GM18507 (cell line): Measurements from ENCODE around the gene CTDSPL.
"Not testable (repeated sequence)": the region's sequence is repeated elsewhere in the genome, so short reads cannot be mapped to it uniquely, and the experiment has no call there.

Experiments
- DNase-seq: peaks from one replicate; pipeline ENCODE4 v3.0.0; 2011; ENCODE audit warnings: low read depth; ENCODE audit not compliant: insufficient read length; ENCODE audit errors: extremely low spot score
- FAIRE-seq: peaks from 2 replicates; lab custom pipeline; 2011; peaks lifted over from hg19 to GRCh38; lab: Jason Lieb, UNC

Gene CTDSPL, protein sequence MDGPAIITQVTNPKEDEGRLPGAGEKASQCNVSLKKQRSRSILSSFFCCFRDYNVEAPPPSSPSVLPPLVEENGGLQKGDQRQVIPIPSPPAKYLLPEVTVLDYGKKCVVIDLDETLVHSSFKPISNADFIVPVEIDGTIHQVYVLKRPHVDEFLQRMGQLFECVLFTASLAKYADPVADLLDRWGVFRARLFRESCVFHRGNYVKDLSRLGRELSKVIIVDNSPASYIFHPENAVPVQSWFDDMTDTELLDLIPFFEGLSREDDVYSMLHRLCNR

DNA sequence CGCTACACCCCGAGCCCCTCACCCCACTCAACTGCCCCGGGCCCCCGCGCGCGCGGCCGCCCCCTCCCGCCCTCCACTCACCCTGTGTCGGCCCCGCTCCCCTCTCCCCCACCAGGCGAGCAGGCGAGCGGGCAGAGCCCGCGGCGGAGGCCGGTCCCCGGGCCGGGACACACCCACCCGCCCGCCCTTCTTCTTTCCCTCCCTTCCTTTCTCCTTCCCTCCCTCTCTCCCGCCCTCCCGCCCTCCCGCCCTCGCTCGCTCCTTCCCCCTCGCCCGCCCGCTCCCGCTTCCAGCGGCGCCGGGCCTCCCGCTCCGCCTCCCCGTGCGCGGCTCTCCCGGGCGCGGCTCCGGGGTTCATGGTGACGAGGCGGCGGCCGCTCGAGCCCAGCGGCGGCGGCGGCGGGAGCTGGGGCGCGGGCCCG, at the start of gene CTDSPL:
CTDSPL (plus strand) TSS at position 261 of the 422 bp plus-strand sequence. CDS start 320 bp downstream, outside the sequence.
- DNase-seq (no peak), FAIRE-seq (no peak)

DNA sequence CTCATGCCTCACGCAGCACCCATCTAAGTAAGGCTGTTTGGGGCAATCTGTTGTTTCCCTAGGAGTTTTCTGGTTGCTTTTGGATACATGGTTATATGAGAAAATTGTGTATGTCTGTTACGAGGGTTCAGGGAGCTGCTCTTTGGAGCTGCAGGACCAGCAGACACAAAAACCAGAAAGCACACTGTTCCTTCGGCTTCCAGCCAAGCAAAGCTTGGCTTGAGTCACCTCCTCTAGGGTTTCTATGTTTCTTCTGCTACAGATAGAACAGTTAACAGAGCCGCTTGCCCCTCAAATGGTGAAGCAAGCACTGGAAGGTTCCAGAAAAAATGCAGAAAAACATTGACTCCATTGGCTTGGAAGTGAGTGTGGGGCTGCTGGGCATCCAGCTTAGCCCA, 49.2 kb upstream of the CTDSPL start:
- no peak for FAIRE-seq
- no peak for DNase-seq

DNA sequence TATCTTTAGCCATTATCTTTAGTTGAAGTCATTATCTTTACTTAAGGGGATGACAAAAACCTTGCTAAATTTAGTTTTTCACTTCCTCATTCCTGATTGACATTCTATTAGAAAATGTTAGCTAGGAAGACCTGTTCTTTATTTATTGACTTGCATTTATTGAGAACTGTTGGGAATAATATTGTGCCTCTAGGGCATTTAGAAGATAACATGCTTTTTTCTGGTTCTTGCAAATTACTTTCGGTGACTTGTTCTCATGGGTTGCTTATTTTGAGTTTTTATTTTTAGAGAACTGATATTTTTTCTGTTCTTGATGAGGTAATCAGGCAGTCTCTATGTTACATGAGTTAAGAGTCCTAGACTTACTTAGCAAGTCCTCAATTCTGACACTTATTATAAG, 48.3 kb upstream of the CTDSPL start:
- FAIRE-seq (no peak), DNase-seq (no peak)

DNA sequence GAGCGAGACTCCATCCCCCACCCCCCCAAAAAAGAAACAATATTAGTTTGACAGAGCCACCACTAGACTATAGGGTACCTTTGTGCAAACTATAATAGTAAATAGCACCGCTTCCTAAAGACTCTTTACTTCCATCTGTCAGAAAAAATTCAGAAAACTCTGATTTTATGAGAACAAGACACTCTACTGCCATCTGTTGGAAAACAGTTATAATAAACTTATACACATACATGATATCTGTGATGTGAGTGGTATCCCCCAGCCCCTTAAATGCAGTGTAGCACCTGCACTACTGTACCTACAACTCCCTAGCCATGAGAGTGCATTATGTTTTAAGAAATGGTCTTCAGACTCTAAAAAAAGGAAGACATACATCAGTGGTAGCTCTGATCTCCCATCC, 47.1 kb upstream of the CTDSPL start:
- DNase-seq (no peak), FAIRE-seq (no peak)

DNA sequence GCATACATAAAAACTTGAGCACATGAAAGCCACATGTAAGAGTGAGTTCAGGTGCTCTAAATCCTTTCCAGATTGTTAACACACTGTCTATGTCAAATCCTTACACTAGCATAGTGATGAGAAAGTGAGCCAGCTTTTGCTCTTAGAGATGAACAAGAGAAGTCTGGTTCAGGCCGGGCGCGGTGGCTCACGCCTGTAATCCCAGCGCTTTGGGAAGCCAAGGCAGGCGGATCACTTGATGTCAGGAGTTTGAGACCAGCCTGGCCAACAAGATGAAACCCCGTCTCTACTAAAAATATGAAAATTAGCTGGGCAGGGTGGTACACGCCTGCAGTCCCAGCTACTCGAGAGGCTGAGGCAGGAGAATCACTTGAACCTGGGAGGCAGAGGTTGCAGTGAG, 46.5 kb upstream of the CTDSPL start:
- not testable (repeated sequence) for FAIRE-seq, DNase-seq

DNA sequence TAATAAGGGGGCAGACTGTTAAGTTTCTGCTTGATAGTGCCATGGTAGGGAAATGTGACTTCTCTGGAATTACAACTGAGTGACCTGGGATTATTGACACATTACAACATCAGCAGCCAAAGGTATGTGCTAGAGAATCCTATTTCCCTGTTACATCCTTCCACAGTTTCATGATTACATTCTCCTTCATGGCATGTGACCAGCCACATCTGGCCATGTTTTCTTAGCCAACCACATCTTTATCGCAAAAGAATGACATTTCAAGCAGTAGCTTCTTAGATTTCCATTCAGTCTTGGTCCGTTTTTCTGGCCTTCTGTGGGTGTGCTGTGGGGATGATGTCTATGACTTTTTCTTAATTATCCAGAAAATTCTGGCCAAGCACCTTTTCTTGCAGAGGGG, 45.4 kb upstream of the CTDSPL start:
- DNase-seq (no peak), FAIRE-seq (no peak)

DNA sequence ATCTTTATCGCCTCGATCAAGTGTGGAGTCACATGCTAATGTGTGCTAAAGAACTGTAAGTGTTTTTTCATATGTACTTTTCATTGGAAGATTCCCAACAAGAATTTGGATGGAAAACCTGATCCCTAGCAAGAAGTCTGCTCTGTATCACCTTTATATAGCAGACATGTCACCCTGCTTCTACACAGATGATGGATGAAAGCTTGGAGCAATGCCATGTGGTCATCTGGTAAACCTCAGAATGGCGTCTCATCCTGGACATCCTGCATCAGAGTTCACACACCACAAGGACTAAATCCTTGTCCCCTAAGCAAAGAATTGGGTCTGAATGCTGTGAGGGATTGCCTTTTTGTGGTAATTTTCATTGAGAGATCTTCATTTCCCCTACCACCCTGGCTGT, 42.1 kb upstream of the CTDSPL start:
- DNase-seq: no peak
- FAIRE-seq: no peak

DNA sequence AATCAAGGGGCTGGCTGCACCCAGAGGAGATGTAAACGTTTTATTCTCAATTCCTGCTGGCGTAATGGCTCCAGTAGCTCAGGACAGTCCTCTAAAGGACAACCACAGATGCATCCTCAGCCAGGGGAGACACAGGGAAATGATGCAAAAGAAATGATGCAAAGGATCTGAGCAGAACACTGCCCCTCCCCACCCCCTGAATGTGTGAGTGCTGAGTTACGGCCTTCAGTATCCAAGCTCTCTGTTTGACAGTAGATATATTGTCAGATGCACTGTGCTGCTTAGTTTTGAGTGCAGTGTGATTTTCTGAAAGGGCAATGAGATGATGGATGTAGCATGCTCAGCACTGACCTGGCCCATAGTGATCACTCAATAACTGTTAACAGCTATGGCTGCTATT, 41.4 kb upstream of the CTDSPL start:
- no peak for FAIRE-seq

DNA sequence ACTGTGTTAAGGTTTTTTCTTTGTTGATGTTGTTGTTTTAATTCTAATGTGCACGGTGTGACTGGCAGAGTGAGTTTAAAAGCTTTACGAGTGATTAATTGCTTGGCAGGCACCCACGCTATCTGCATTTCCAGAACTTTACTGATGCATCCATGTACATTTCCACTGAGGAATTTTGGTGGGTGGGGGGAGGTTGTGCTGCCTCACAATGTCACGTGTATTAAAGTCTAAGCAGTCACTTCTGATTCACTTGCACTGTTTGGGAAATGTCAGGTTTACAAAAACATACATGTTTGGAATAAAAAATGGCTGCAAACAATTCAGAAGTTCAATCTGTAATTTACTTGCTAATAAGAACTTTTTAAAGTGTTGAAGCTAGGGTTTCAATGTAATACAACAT, 38.5 kb upstream of the CTDSPL start:
- DNase-seq: no peak
- FAIRE-seq: no peak

More for the DNA sequence above, 41.4 kb upstream of the CTDSPL start:
- DNase-seq: no peak

DNA sequence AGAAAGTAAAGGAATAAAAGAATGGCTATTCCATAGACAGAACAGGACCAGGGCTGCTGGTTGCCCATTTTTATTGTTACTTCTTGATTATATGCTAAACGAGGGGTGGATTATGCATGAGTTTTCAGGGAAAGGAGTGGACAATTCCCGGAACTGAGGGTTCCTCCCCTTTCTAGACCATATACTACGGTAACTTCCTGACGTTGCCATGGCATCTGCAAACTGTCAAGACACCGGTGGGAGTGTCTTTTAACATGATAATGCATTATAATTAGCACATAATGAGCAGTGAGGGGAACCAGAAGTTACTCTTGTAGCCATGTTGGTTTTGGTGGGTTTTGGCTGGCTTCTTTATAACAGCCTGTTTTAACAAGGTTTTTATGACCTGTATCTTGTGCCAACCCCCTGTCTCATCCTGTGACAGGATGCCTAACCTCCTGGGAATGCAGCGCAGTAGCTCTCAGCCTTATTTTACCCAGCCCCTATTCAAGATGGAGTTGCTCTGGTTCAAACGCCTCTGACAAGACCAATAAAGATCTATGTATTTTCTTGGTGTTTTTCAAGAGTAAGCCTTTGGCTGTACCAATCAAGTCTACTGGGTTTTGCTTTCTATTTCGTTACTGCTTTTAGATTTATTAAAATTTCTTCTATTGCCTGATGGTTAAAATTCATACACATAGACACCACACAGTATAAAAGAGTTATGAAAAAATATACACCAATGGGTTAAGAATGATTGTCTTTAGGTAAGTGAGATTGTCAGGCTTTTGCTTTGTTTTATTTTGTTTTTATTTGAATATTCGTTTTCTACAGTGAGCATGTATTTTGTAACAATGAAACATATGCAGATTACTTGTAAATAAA, 37.4 kb upstream of the CTDSPL start:
- DNase-seq: no peak

DNA sequence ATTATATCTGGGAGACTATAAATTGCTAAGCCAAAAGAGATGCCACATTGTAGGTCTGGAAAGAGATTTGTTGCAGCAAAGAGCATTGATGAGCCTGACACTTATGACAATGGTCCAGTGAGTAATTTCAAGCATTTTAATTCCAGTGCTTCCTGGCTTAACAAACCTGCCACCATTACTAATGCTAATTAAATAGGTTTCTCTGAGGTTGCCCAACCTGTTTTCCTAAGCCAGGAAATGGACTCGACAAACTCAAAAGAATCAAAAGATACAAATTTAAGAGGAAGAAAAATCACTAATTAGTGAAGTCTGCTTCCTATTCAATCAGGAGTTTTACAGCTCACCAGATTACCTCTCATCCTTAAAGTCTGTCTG, 36.7 kb upstream of the CTDSPL start:
- DNase-seq: no peak
- FAIRE-seq: no peak

More for the DNA sequence above, 37.4 kb upstream of the CTDSPL start:
- no peak for FAIRE-seq

DNA sequence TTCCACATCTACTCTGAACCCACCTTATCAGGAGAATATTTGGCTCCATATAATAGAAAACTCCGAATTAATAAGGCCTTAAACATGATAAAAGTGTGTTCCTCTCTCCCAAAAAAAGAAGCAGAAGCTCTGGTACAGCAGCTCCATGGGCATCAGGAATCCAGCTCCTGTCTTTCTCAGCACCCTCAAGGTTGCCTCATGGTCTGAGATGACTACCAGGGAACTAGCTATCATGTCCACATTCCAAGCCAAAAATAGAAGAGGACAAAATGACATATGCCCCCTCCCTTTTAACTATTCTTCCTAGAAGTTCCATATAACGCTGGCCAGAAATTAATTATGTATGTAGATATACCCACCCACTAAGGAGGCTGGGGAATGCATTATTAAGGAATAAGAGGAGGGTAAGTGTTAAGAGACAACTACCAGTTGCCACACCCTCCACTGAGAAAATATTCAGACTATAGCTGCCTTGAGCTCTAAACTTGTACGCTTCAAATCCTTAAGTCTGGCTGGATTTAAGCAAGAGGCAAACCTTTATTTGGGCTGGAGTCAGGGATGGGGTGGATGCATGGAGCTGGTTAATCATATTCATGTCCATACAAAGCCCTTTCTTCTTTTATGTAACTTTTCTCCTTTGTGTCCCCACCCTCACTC, 35.8 kb upstream of the CTDSPL start:
- FAIRE-seq (no peak), DNase-seq (no peak)

DNA sequence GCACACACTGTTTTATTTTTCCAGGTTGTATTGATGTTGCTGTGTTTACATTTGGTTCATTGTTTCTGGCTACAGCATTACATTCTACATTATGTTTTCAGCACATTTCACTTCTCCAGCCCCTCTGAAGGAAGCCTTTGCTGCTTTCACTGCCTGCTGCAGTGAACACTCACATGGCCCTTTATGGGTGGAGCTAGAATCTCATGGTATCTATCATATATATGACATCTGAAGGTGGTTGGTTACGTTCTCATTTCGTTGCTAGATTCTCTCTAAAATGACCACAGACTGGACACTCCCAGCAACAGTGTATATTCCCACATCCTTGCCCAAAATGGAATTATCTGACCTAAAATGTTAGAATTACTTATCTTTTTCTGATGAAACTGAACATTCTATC, 35.2 kb upstream of the CTDSPL start:
- FAIRE-seq: no peak

DNA sequence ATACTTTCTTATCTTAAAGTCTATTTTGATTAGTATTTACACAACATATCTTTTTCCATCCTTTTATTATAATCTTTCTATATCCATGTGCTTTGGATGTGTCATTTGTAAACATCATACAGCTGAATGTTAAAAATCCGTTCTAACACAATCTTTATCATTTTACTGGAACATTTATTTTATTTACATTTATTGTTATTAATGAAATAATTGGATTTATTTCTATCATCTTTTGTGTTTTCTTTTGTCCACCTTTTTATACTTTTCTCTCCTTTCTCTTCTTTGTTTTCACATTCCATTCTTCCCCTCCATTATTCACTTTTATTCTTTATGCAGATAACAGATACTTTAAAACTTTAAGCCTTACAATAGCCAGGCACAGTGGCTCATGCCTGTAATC, 34.7 kb upstream of the CTDSPL start:
- FAIRE-seq: no peak

More for the DNA sequence above, 35.2 kb upstream of the CTDSPL start:
- DNase-seq: no peak

DNA sequence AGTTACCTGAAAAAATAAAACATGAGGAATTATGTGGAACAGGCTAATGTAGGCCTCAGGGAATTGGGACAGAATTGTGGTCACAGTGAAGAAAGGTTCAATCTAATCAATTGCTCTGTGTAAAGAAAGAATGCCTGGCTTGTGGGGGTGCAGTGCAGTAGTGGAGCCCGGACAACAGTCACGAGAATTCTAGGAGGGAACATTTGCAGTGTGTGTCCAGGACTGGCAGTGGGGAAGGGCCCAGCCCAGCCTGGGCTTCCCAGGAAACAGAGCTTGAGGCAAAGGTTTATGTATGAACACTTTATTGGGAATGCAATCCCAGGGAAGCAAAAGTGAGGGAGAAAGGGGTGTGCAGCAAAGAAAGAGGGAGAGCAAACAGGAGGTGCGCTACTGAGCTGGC, 29.2 kb upstream of the CTDSPL start:
- DNase-seq (no peak), FAIRE-seq (no peak)

More for the DNA sequence above, 34.7 kb upstream of the CTDSPL start:
- DNase-seq: no peak

DNA sequence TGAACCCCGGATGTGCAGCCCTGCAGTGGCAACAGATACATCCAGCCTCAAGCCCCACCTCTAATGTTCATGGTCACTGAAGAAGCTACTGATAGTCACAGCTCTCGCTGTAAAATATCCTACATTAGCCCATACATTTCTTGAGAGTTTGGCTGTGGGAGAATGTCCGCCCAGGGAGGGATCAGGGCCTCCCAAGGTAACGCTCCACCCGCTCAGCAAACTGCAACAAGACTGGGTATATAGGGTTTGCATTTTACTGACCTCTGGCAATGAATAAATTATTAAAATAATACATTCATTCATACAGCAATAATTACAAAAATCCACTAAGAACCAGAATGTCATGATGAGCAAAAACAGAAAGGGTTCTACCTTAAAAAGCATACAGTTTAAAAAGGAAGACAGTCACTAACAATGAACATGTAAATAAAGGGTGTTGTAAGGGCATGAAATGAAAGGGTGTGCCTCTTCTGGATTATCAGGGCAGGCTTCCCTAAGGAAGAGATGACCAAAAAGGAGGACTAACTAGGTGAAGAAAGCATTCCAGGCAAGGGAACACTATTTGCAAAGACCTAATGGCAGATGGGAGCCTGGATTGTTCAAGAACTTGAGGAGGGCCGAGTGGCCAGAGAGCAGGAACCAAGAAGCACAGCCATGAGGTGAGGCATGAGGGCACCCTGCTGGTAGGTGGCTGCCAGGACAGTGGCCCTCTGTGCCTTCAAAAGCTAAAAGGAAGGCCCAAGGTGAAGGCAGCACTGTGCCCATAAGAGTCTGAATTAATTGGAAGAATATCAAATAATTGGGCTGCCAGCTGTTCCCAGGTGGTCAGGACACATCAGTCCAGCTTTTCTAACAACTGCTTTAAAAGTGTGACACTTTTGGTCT, 28.1 kb upstream of the CTDSPL start:
- DNase-seq: no peak

DNA sequence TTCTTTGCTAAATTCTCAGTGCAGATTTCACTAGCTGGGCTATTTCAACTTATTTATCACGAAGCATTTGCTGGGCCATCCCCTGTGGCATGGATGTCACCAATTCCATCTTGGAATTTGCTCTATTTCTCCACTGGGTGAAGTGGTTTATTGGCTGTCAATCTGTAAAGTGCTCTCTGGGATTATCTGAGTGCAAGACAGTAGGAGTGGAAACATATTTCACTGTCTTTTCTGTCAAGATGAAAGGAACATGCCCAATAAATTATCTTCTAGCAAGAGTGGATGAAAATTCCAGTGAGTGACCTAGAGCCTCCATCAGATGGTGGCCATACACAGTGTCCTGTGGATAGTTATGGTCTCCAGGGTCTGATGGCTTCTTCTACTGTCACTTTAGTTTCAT, 25.1 kb upstream of the CTDSPL start:
- no peak for FAIRE-seq
- DNase-seq: no peak

More for the DNA sequence above, 28.1 kb upstream of the CTDSPL start:
- FAIRE-seq: no peak

DNA sequence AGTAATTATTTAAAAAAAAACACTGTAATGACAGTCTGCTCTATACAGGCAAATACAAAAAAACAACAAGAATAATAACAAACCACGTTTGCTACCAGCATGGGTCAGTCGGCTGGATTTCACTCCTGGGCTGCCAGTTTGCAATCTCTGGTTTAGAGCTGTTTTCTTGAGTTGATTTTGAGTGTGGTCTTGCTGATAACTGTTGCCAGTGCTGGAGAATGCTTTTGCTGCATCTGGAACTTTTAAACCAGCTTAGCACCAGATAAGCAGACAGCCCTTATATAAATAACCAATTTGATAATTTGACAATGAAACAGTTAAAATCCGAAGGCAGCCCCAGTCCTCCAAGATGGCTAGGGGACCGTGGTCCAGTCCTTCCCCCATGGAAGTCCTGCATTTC, 14.0 kb upstream of the CTDSPL start:
- no peak for DNase-seq
- FAIRE-seq: no peak

DNA sequence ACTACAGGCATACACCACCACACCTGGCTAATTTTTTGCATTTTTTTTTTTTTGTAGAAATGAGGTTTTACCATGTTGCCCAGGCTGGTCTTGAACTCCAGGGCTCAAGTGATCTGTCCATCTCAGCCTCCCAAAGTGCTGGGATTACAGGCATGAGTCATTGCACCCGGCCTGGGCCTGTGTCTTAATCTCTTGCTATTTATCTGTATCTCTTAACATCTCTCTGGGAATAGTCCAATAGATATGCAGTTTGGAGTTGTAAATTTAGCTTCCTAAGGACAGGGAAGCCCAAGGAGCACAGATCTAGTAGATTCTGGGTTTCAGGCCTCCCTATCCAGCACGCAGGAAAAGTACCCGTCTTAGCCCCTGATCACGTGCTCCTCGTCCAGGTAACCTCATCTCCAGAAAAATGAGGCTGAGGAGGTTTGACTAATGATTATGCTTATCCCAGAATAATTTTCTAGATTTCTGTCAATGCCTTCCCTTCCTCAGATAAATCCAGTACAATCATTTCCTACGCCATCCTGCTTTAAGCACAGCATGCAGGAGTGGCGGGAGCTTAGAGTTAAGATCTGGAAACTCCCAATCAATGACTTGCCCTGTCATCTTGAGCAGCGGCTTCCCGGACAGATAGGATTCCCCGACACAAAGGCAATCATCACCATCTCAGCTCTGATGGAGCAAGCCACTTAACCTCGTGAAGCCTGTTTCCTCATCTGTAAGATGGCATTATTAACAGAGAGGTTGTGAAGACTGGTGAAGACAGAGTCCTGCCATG, 12.3 kb upstream of the CTDSPL start:
- DNase-seq (no peak), FAIRE-seq (no peak)
